Small intestine (tissue), 7 donors: Measurements from ENCODE around the gene RBM28. TPM values are rescaled to one million over a fixed set of nuclear protein-coding genes. Genes with fewer than 3 reads are reported as not detected.
"Not testable (repeated sequence)": the region's sequence is repeated elsewhere in the genome, so short reads cannot be mapped to it uniquely, and the experiment has no call there.

Experiments used
- DNase-seq, 2 donors: peaks; one replicate each; pipeline versions ENCODE4 v3.0.0 to v3.0.0-alpha.2; 2013
- FAIRE-seq: peaks from 2 replicates; lab custom pipeline; 2012; peaks lifted over from hg19 to GRCh38; lab: Jason Lieb, UNC
- H3K27ac ChIP-seq, 3 donors: one replicate each; pipeline ENCODE4 v1.5.1; 2013; ENCODE audit warnings: low read length in 2 of 3, mild to moderate bottlenecking in 2 of 3, control low read depth in 1 of 3, inconsistent platforms in 1 of 3, low read depth in 1 of 3, moderate library complexity in 1 of 3
- H3K27me3 ChIP-seq, 3 donors: one replicate each; pipeline ENCODE4 v1.6.1; 2013; ENCODE audit warnings: low read length in 3 of 3, inconsistent platforms in 1 of 3; ENCODE audit not compliant: control insufficient read depth in 3 of 3, insufficient read depth in 3 of 3
- H3K36me3 ChIP-seq, 3 donors: one replicate each; pipeline ENCODE4 v1.6.1; 2013; ENCODE audit warnings: low read length in 3 of 3, inconsistent platforms in 1 of 3, low read depth in 1 of 3, mild to moderate bottlenecking in 1 of 3, moderate library complexity in 1 of 3; ENCODE audit not compliant: control insufficient read depth in 3 of 3, insufficient read depth in 2 of 3
- H3K4me1 ChIP-seq, 3 donors: one replicate each; pipeline ENCODE4 v1.6.1; 2013; ENCODE audit warnings: low read length in 2 of 3, inconsistent platforms in 1 of 3, low read depth in 1 of 3, mild to moderate bottlenecking in 1 of 3, moderate library complexity in 1 of 3; ENCODE audit not compliant: control insufficient read depth in 3 of 3, insufficient read depth in 2 of 3
- H3K4me3 ChIP-seq, 3 donors: one replicate each; pipeline ENCODE4 v1.5.1; 2013; ENCODE audit warnings: low read length in 3 of 3, control low read depth in 1 of 3, inconsistent platforms in 1 of 3, low read depth in 1 of 3, mild to moderate bottlenecking in 1 of 3, moderate library complexity in 1 of 3
- H3K9me3 ChIP-seq, 2 donors: one replicate each; pipeline ENCODE4 v1.6.1; 2013; ENCODE audit warnings: low read depth in 1 of 2, low read length in 1 of 2; ENCODE audit not compliant: control insufficient read depth in 2 of 2, insufficient read depth in 1 of 2
- WGBS, 3 donors: extraction: QIAGEN DNeasy Blood & Tissue Kit; methylation state at CpG; one replicate each; pipeline ENCODE4 v1.1.7; 2013; 5-methylcytosine and 5-hydroxymethylcytosine counted together
- polyA plus RNA-seq, 4 donors: library from polyadenylated mRNA; stranded (reverse) in 3 of 4; unstranded in 1 of 4; fragments of 200-250 nt in 3 of 4; fragments of 120-200 nt in 1 of 4; gene quantifications; one replicate each; pipeline versions ENCODE4 v1.2.1 to v1.2.3, GENCODE V29; 2013
- donor health status: healthy with polysubstance abuse.
- donor health status: control.
- donor health status: control.
- donor health status: Bipolar disorder and iron deficiency.
- donor health status: healthy.

Gene RBM28
- polyA plus RNA-seq, 4 donors, result 11.2 to 23.2 (median 14.6) TPM

- peaks cover 5 to 37% (median 8%) of the 10 kb centered on the region in 3 donors for H3K36me3 ChIP-seq
- H3K4me1 ChIP-seq, result peaks cover 0 to 5% (median 3%) of the 10 kb centered on the region in 3 donors
- WGBS, 3 donors, result 74 to 81% (median 77%) methylated on average over 5 of the region's 5 CpGs
- no peak overlapping the region for H3K4me3 ChIP-seq
- no peaks in the 10 kb centered on the region for H3K27me3 ChIP-seq
- H3K9me3 ChIP-seq, result no peaks in the 10 kb centered on the region
- no peak overlapping the region for H3K27ac ChIP-seq
- FAIRE-seq (no peak), DNase-seq (no peak)
These were observed 40.1 kb downstream of the RBM28 start for GRCh38 chr7:128303643-128304042.

DNA sequence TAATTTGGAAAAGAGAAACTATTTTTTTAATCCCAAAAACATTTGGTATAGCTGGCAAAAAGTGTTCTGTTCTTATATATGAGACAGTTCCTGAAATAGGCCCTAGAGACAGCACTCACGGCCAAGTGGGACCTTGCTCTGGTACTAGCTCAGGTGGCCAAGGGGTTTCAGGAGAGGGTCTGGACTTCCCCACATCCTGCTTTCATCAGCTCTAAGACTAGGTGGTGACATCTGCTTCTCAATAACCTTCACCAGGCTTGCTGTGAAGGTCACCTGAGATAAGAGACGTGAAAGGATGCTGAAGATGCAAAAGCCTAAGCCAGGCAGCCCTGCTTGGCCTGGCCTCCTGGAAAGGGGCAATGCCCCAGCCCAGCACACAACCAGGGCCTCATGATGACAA is 40.6 kb downstream of the RBM28 start:
- no peak overlapping the region for H3K4me3 ChIP-seq
- H3K9me3 ChIP-seq, result no peaks in the 10 kb centered on the region
- H3K4me1 ChIP-seq, result peaks cover 0 to 7% (median 3%) of the 10 kb centered on the region in 3 donors
- H3K36me3 ChIP-seq, result peaks cover 5 to 34% (median 8%) of the 10 kb centered on the region in 3 donors
- no peak overlapping the region for H3K27ac ChIP-seq
- FAIRE-seq (no peak), DNase-seq (no peak)
- H3K27me3 ChIP-seq, result no peaks in the 10 kb centered on the region
- WGBS, 3 donors, result 92 to 97% (median 92%) methylated on average over 2 of the region's 2 CpGs

GRCh38 chr7:128302139-128302538 is 41.6 kb downstream of the RBM28 start:
- FAIRE-seq, result no peak

GRCh38 chr7:128299109-128299607 is 44.5 kb downstream of the RBM28 start:
- WGBS, 3 donors, result 22 to 48% (median 47%) methylated on average over 7 of the region's 7 CpGs
- Histone ChIP-seq H3K4me3 (no peak overlapping the region), H3K36me3 (peaks cover 2 to 11% (median 2%) of the 10 kb centered on the region in 3 donors), H3K4me1 (peaks cover 0 to 7% (median 3%) of the 10 kb centered on the region in 3 donors), H3K27ac (no peak overlapping the region), H3K27me3 (no peaks in the 10 kb centered on the region), H3K9me3 (no peaks in the 10 kb centered on the region)
- peak; percentile 12 to 17 for DNase-seq
- no peak for FAIRE-seq

More at GRCh38 chr7:128302139-128302538, 41.6 kb downstream of the RBM28 start:
- Histone ChIP-seq H3K27ac (no peak overlapping the region), H3K4me1 (peaks cover 0 to 7% (median 3%) of the 10 kb centered on the region in 3 donors), H3K36me3 (peaks cover 5 to 29% (median 7%) of the 10 kb centered on the region in 3 donors), H3K4me3 (no peak overlapping the region), H3K27me3 (no peaks in the 10 kb centered on the region), H3K9me3 (no peaks in the 10 kb centered on the region)
- no peak for DNase-seq
- WGBS, 3 donors, result 56 to 73% (median 66%) methylated on average over 10 of the region's 10 CpGs

- not testable (repeated sequence) for FAIRE-seq, H3K4me1 ChIP-seq, H3K4me3 ChIP-seq, H3K36me3 ChIP-seq, H3K27ac ChIP-seq, H3K9me3 ChIP-seq, H3K27me3 ChIP-seq
- WGBS, 3 donors, result 16 to 65% (median 28%) methylated on average over 5 to 6 of the region's 7 CpGs
- DNase-seq, result peak in 1 of 2 donors; percentile 31
These were observed 45.7 kb downstream of the RBM28 start for GRCh38 chr7:128298004-128298403.

DNA sequence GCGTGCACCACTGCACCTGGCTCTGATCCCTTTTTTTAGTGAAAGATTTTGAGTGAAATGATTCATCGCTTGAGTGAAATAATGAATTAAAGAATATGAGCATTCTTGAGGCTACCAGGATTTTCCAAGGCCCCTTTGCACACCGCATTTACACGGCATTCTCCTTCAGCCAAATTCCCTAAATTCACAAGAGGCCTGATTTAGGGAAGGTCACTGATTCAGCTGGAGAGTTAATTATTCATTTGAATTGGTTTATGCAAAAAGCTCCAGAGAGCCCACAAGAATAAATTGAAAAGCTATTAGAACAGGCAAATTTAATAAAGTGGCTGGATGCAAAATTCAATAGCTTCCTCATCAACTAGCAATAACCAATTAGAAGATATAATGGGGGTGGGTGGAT is 56.2 kb downstream of the RBM28 start:
- H3K36me3 ChIP-seq, result peaks cover 0 to 2% (median 0%) of the 10 kb centered on the region in 3 donors
- no peak for FAIRE-seq
- 94 to 98% (median 97%) methylated on average over 4 of the region's 4 CpGs for WGBS, 3 donors
- no peaks in the 10 kb centered on the region for H3K27me3 ChIP-seq
- H3K9me3 ChIP-seq, result peaks cover 0 to 1% of the 10 kb centered on the region in 2 donors
- no peak overlapping the region for H3K4me3 ChIP-seq
- no peaks in the 10 kb centered on the region for H3K4me1 ChIP-seq
- no peak overlapping the region for H3K27ac ChIP-seq
- no peak for DNase-seq

- Histone ChIP-seq H3K4me1 (no peaks in the 10 kb centered on the region), H3K27ac (no peak overlapping the region), H3K27me3 (no peaks in the 10 kb centered on the region), H3K9me3 (peaks cover 0 to 17% of the 10 kb centered on the region in 2 donors), H3K4me3 (no peak overlapping the region), H3K36me3 (peaks cover 0 to 2% (median 0%) of the 10 kb centered on the region in 3 donors)
- FAIRE-seq, result no peak
- 85 to 95% (median 89%) methylated on average over 7 of the region's 7 CpGs for WGBS, 3 donors
- DNase-seq, result no peak
These were observed 59.6 kb downstream of the RBM28 start for GRCh38 chr7:128284102-128284501.

DNA sequence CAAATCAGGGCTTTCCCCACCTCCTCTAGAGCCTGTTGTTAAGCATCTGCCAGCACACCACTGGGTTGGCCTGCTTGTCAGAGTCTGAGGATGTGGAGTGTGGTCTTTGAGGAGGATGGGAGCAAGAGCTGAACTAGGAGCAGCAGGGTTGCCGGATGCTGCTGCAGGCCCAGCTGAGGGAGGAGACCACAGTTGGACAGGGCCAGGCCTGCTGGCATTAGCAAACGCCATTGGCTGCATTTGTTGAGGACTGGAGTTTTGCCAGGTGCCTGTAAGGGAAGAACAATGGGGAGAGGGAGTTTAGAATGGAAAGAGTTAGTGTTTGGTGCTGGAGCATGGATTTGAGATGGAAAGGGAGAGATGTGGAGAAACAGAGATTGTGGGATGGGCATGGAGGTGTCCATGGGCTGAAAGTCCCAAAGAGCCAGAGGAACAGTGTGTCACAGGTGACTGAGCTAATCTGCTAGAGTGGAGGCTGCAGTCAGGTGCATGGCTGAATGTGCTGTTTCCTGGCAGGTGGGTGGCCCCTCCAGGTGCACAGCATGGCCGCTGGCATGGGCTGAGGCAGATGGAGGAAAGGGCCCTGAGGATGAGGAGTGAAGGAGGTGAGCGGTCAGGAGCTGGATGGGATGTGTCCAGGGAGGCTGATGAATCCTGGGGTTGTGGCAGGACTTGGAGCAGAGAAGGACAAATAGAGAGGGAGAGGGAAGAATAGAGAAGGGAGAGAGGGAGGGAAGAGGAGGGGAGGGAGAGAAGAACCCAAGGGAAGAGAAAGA is 61.9 kb downstream of the RBM28 start:
- H3K27ac ChIP-seq, result no peak overlapping the region
- H3K27me3 ChIP-seq, result no peaks in the 10 kb centered on the region
- no peaks in the 10 kb centered on the region for H3K4me1 ChIP-seq
- peaks cover 0 to 17% of the 10 kb centered on the region in 2 donors for H3K9me3 ChIP-seq
- DNase-seq, result no peak
- WGBS, 3 donors, result 87 to 90% (median 88%) methylated on average over 4 of the region's 4 CpGs
- FAIRE-seq, result no peak
- no peak overlapping the region for H3K4me3 ChIP-seq
- H3K36me3 ChIP-seq, result no peaks in the 10 kb centered on the region
